Transverse colon (tissue), 4 donors: Measurements from ENCODE around the gene MYOT. TPM values are rescaled to one million over a fixed set of nuclear protein-coding genes. Genes with fewer than 3 reads are reported as not detected.
A peak's percentile ranks its signal among the peaks of the same experiment; 100 is the strongest.

ENCODE experiments used
- DNase-seq: peaks from one replicate; pipeline ENCODE4 v3.0.0-alpha.2; 2019
- H3K27ac ChIP-seq, 4 donors: fragments of 200-600 bp; sonication (generic); 2 replicates each; pipeline ENCODE4 v1.5.1; 2016 to 2018; ENCODE audit warnings: inconsistent platforms in 4 of 4
- H3K27me3 ChIP-seq: fragments of 200-600 bp; sonication (generic); 2 replicates; pipeline ENCODE4 v1.5.1; 2017; ENCODE audit warnings: inconsistent platforms
- H3K36me3 ChIP-seq, 4 donors: fragments of 200-600 bp; sonication (generic); 2 replicates each; pipeline ENCODE4 v1.5.1; 2017 to 2019; ENCODE audit warnings: inconsistent platforms in 4 of 4
- H3K4me1 ChIP-seq, 4 donors: fragments of 200-600 bp; sonication (generic); 2 replicates each; pipeline ENCODE4 v1.5.1; 2017 to 2020; ENCODE audit warnings: inconsistent platforms in 4 of 4
- H3K4me3 ChIP-seq, 4 donors: fragments of 200-600 bp; sonication (generic); 1 replicate in 1 of 4; 2 replicates in 3 of 4; pipeline versions ENCODE4 v1.5.1 to v1.6.1; 2017 to 2019; ENCODE audit warnings: inconsistent platforms in 4 of 4
- H3K9me3 ChIP-seq, 2 donors: fragments of 200-600 bp; sonication (generic); 2 replicates each; pipeline ENCODE4 v1.5.1; 2017 to 2019; ENCODE audit warnings: inconsistent platforms in 2 of 2
- CTCF ChIP-seq, 5 experiments: fragments of 200-600 bp in 3 of 5; fragments of 450-650 bp in 2 of 5; sonication (generic) in 3 of 5; IDR thresholded peaks; 1 replicate in 2 of 5; 2 replicates in 3 of 5; pipeline ENCODE4 v1.5.1; 2016 to 2017; ENCODE audit warnings: antibody characterized with exemption in 5 of 5, inconsistent platforms in 3 of 5, mild to moderate bottlenecking in 2 of 5, moderate library complexity in 1 of 5
- EP300 ChIP-seq: sonication (generic); formaldehyde crosslinking; IDR thresholded peaks from one replicate; pipeline ENCODE4 v1.6.1; 2017; ENCODE audit warnings: antibody characterized with exemption, low read depth
- POLR2A ChIP-seq: fragments of 450-650 bp; IDR thresholded peaks from one replicate; pipeline ENCODE4 v1.6.1; 2016; ENCODE audit warnings: antibody characterized with exemption, mild to moderate bottlenecking, moderate library complexity
- POLR2AphosphoS5 ChIP-seq, 3 donors: sonication (generic); formaldehyde crosslinking; IDR thresholded peaks; one replicate each; pipeline ENCODE4 v1.6.1; 2016; ENCODE audit warnings: antibody characterized with exemption in 3 of 3
- WGBS, 2 donors: methylation state at CpG; one replicate each; pipeline ENCODE4 v1.1.5; 2018; ENCODE audit warnings: low coverage in 1 of 2; 5-methylcytosine and 5-hydroxymethylcytosine counted together
- in situ Hi-C, 4 donors: fragments of 200-750 bp; cut with MboI; loops; one replicate each; pipeline versions ENCODE4 v1.15.0 to v1.15.1; 2017; ENCODE audit warnings: low sequenced_read_pairs in 3 of 4, low pct_ligation_motif_present in 1 of 4, low pct_unique_long_range_greater_than_20kb in 1 of 4
- intact Hi-C: fragments of 100-400 bp; cut with DNase I; formaldehyde crosslinking; loops from one replicate; pipeline ENCODE4 v1.15.1; 2023; ENCODE audit warnings: low total_unique reads
- total RNA-seq, 4 donors: library from RNA; depleted of rRNA; stranded (reverse); fragments of >200 nt; gene quantifications; one replicate each; pipeline ENCODE4 v1.1.0, GENCODE V29; 2016

MYOT gene
- total RNA-seq, 4 donors from 2014 or later, result 2.9 to 7.1 (median 5.9) TPM; not detected in 1

DNA sequence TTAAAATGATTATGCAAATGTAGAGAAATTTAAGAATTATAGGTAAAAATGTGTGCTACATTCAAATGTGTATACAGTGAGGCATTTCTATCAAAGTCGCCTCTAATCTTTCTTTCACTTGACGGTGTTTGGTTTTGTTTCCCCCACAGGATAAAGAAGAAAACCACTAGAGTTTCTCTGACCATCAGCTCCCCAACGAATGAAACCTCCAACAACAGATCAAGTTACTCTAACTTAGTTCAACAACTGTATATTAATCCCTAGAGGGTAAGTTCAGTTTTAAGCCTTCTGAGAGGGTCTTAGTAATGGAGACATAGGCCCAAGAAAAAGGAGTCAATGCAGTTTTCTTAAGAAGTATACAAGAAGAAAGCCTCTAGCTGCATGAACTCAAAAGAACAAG, 11.5 kb upstream of the MYOT start:
- TF ChIP-seq EP300, result no peak
- TF ChIP-seq POLR2A, result no peak
- TF ChIP-seq CTCF (IDR thresholded peaks at IDR 0.05), result no peak
- TF ChIP-seq POLR2AphosphoS5 (IDR thresholded peaks at IDR 0.05), result no peak
- no peak overlapping the region for H3K4me3 ChIP-seq
- in situ Hi-C loops, result no loop called here
- no peaks in the 10 kb centered on the region for H3K27me3 ChIP-seq
- no peaks in the 10 kb centered on the region for H3K9me3 ChIP-seq
- WGBS, 2 donors, result 60 to 76% methylated on average over 3 of the region's 3 CpGs
- DNase-seq, result no peak
- H3K4me1 ChIP-seq, result peaks cover 0 to 7% (median 2%) of the 10 kb centered on the region in 4 donors
- H3K27ac ChIP-seq, result no peak overlapping the region
- no peaks in the 10 kb centered on the region for H3K36me3 ChIP-seq
- intact Hi-C loops, result no loop called here

GRCh38 chr5:137856916-137857862, 10.5 kb upstream of the MYOT start:
- intact Hi-C loops, result no loop called here
- Histone ChIP-seq H3K27me3 (no peaks in the 10 kb centered on the region), H3K4me3 (no peak overlapping the region), H3K36me3 (no peaks in the 10 kb centered on the region), H3K27ac (no peak overlapping the region), H3K4me1 (peaks cover 0 to 7% (median 2%) of the 10 kb centered on the region in 4 donors), H3K9me3 (no peaks in the 10 kb centered on the region)
- in situ Hi-C loops, result no loop called here
- DNase-seq, result no peak
- TF ChIP-seq POLR2AphosphoS5 (IDR thresholded peaks at IDR 0.05), result no peak
- TF ChIP-seq CTCF (IDR thresholded peaks at IDR 0.05), result no peak
- no peak for TF ChIP-seq EP300
- TF ChIP-seq POLR2A, result no peak
- WGBS, 2 donors, result 76 to 82% methylated on average over 4 to 5 of the region's 5 CpGs

DNA sequence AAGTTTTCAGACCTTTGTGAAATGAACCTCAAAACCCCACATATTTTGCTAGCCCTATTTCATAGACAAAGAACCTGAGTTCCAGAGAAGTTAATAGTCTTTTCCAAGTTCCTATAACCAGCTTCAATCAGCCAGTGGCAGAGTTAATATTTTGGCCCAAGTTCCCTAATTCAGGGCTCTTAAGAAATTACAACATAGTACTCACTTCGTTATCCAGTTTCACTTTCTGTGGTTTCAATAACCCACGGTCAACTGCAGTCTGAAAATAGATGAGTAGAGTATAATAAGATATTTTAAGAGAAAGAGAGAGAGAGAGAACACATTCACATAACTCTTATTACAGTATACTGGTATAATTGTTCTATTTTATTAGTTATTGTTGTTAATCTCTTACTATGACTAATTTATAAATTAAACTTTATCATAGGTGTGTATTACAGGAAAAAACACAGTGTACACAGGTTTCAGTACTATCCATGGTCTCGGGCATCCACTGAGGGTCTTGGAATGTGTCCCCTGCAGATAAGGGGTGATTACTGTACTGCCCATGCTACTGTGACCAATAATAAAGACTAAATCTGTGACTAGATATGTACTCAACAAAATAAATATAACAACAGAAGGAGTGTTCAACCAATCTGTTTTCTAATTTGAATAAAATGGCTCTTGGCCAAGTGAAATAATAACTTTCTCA, 9.3 kb upstream of the MYOT start:
- H3K36me3 ChIP-seq, result no peaks in the 10 kb centered on the region
- in situ Hi-C loops (no loop called here), intact Hi-C loops (no loop called here)
- peaks cover 0 to 7% (median 2%) of the 10 kb centered on the region in 4 donors for H3K4me1 ChIP-seq
- H3K9me3 ChIP-seq, result no peaks in the 10 kb centered on the region
- 27% methylated on average over 3 of the region's 3 CpGs for WGBS, 2 donors
- H3K27me3 ChIP-seq, result no peaks in the 10 kb centered on the region
- no peak overlapping the region for H3K27ac ChIP-seq
- DNase-seq, result no peak
- H3K4me3 ChIP-seq, result peak overlapping the region in 1 of 4 donors; percentile 2
- TF ChIP-seq POLR2A (no peak), POLR2AphosphoS5 (IDR thresholded peaks at IDR 0.05) (no peak), CTCF (IDR thresholded peaks at IDR 0.05) (no peak), EP300 (no peak)

GRCh38 chr5:137858954-137859353, 8.7 kb upstream of the MYOT start:
- in situ Hi-C loops, result no loop called here
- Histone ChIP-seq H3K27ac (no peak overlapping the region), H3K4me1 (peaks cover 0 to 7% (median 2%) of the 10 kb centered on the region in 4 donors), H3K27me3 (no peaks in the 10 kb centered on the region), H3K9me3 (no peaks in the 10 kb centered on the region), H3K4me3 (no peak overlapping the region), H3K36me3 (no peaks in the 10 kb centered on the region)
- intact Hi-C loops, result no loop called here
- no peak for TF ChIP-seq CTCF (IDR thresholded peaks at IDR 0.05)
- TF ChIP-seq POLR2AphosphoS5 (IDR thresholded peaks at IDR 0.05), result no peak
- TF ChIP-seq EP300, result no peak
- no peak for TF ChIP-seq POLR2A
- no peak for DNase-seq
- 81 to 87% methylated on average over 3 to 5 of the region's 5 CpGs for WGBS, 2 donors
